ENCODE results near the gene TFEC. TPM values are rescaled to one million over a fixed set of nuclear protein-coding genes. Genes with fewer than 3 reads are reported as not detected.

The TFEC gene, protein sequence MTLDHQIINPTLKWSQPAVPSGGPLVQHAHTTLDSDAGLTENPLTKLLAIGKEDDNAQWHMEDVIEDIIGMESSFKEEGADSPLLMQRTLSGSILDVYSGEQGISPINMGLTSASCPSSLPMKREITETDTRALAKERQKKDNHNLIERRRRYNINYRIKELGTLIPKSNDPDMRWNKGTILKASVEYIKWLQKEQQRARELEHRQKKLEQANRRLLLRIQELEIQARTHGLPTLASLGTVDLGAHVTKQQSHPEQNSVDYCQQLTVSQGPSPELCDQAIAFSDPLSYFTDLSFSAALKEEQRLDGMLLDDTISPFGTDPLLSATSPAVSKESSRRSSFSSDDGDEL
- not detected in 2 replicates for polyA plus RNA-seq
- polyA minus RNA-seq = not detected in 2 replicates

DNA sequence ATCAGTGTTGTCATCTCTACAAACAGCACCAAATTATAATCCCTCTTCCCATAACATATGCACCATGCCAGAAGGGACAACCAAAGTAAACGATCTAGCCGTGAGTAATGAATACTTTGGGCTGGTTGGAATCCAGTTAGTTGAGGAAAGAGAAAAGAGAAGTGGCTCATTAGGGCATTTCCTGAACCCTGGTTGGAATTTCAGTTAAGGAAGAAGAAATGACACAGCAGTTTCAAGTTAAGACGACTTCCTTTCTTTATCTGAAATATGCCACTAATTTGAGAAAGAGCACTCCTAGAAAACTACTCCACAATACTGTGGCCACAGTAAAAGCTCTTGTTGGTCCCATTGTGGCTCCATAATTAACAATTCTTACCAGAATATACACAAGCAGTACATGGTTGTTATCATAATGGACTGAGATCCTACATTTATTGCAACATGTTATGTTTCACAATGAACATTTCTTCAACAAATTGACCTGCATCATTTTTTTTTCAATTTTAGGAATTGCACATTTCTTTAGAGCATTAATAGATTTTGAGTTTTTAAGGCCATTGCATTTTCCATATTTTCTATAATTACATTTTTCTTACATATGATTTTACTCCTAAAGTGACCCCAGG lies at the start of gene TFEC:
TFEC (minus strand) TSS at position 113 of the 626 bp plus-strand sequence. CDS start 46,322 bp downstream, outside the sequence.
- no peaks in the 10 kb centered on the region for H3F3A ChIP-seq (ENCODE audit: insufficient read depth, low read length, poor library complexity, severe bottlenecking)
- no peak within 1 kb of the TSS for H3K4me3 ChIP-seq (ENCODE audit: low read length)
- H3K4me2 ChIP-seq (ENCODE audit: low read length) = no peak within 1 kb of the TSS
- no peak within 1 kb of the TSS for H3K9ac ChIP-seq (ENCODE audit: low read length)
- no peaks in the 10 kb centered on the region for H3K36me3 ChIP-seq (ENCODE audit: insufficient read depth, low read length)
- H3K9me2 ChIP-seq (ENCODE audit: insufficient read depth, low read length) = no peaks in the 10 kb centered on the region
- H3K9me3 ChIP-seq (ENCODE audit: low read length) = no peaks in the 10 kb centered on the region
- no peak within 1 kb of the TSS for H3K27ac ChIP-seq (ENCODE audit: low read length)
- no peak for TF ChIP-seq TAF1 (IDR thresholded peaks at IDR 0.05; ENCODE audit: low read depth)
- TF ChIP-seq POLR2AphosphoS5 (IDR thresholded peaks at IDR 0.05) = no peak
- no peak within 1 kb of the TSS for H2AFZ ChIP-seq (ENCODE audit: low read depth, low read length)
- H4K20me1 ChIP-seq (ENCODE audit: insufficient read depth) = no peaks in the 10 kb centered on the region
- H3K79me2 ChIP-seq (replicated peaks; ENCODE audit: insufficient read depth, low read length) = no peaks in the 10 kb centered on the region
- H3K27me3 ChIP-seq (ENCODE audit: insufficient read depth, low read depth, low read length) = no peaks in the 10 kb centered on the region

DNA sequence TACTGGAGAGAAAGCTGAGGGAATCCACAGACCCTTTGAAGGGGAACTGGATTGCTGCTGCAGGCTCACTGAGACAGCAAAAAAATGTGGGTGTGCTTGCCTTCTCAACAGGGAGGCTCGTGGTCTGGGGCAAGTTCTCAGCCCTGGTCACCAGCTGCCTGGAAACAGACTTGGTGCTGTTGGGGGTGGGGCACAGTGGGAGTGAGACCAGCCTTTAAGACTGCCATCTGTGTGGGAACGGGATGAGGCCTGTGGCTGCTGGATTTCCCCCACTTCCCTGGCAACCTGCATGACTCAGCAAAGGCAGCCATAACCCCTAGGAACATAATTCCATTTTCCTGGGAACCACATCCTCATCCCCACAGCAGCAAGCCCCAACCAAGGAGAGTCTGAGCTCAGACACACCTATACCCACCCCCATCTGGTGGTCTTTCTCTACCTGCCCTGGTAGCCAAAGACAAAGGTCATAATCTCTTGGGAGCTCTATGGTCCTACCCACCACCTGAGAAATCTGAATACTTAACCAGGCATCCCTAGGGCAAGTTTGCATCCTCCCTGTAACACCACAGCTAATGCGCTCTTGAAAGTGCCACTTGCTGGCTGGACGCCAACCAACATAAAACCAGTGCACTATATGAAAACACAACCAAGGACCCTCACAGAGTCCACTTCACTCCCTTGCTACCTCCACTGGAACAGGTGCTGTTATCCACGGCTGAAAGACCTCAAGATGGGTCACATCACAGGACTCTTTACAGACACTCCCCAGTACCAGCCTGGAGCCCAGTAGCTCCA lies 45.0 kb upstream of the TFEC start:
- no peak overlapping the region for H3K4me2 ChIP-seq (ENCODE audit: low read length)
- no peaks in the 10 kb centered on the region for H3K9me2 ChIP-seq (ENCODE audit: insufficient read depth, low read length)
- H3K36me3 ChIP-seq (ENCODE audit: insufficient read depth, low read length) = no peaks in the 10 kb centered on the region
- TF ChIP-seq SMC3 (conservative IDR thresholded peaks at IDR 0.05; ENCODE audit: poor library complexity) = no peak
- H3F3A ChIP-seq (ENCODE audit: insufficient read depth, low read length, poor library complexity, severe bottlenecking) = no peaks in the 10 kb centered on the region
- no peak overlapping the region for H2AFZ ChIP-seq (ENCODE audit: low read depth, low read length)
- H3K9ac ChIP-seq (ENCODE audit: low read length) = no peak overlapping the region
- no peaks in the 10 kb centered on the region for H3K27me3 ChIP-seq (ENCODE audit: insufficient read depth, low read depth, low read length)
- H3K27ac ChIP-seq (ENCODE audit: low read length) = no peak overlapping the region
- H4K20me1 ChIP-seq (ENCODE audit: insufficient read depth) = no peaks in the 10 kb centered on the region
- no peaks in the 10 kb centered on the region for H3K79me2 ChIP-seq (replicated peaks; ENCODE audit: insufficient read depth, low read length)
- no peak overlapping the region for H3K4me3 ChIP-seq (ENCODE audit: low read length)
- no peaks in the 10 kb centered on the region for H3K9me3 ChIP-seq (ENCODE audit: low read length)

DNA sequence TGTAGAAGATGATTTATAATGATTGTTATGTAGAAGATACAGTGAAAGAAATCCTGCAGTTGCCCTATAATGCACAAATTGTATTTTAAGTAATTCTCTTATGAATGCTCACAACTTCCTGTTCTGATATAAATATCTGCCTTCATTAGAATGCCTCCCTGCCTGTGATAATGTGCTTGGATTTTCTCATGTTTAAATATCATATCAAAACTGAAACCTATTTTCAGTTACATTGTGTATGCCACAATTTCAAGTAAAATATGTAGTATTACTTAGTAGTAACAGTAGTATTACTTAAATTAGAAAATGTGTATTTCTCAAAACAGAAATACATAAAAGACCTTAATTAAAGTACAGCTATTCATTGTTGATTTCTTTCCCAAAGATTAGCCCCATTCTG lies 41.1 kb upstream of the TFEC start:
- no peak overlapping the region for H3K27ac ChIP-seq (ENCODE audit: low read length)
- no peaks in the 10 kb centered on the region for H3K36me3 ChIP-seq (ENCODE audit: insufficient read depth, low read length)
- H3K4me3 ChIP-seq (ENCODE audit: low read length) = no peak overlapping the region
- no peaks in the 10 kb centered on the region for H4K20me1 ChIP-seq (ENCODE audit: insufficient read depth)
- H3K4me2 ChIP-seq (ENCODE audit: low read length) = no peak overlapping the region
- no peak overlapping the region for H2AFZ ChIP-seq (ENCODE audit: low read depth, low read length)
- TF ChIP-seq, protein P1, sequence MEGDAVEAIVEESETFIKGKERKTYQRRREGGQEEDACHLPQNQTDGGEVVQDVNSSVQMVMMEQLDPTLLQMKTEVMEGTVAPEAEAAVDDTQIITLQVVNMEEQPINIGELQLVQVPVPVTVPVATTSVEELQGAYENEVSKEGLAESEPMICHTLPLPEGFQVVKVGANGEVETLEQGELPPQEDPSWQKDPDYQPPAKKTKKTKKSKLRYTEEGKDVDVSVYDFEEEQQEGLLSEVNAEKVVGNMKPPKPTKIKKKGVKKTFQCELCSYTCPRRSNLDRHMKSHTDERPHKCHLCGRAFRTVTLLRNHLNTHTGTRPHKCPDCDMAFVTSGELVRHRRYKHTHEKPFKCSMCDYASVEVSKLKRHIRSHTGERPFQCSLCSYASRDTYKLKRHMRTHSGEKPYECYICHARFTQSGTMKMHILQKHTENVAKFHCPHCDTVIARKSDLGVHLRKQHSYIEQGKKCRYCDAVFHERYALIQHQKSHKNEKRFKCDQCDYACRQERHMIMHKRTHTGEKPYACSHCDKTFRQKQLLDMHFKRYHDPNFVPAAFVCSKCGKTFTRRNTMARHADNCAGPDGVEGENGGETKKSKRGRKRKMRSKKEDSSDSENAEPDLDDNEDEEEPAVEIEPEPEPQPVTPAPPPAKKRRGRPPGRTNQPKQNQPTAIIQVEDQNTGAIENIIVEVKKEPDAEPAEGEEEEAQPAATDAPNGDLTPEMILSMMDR (IDR thresholded peaks at IDR 0.05; ENCODE audit: poor library complexity, severe bottlenecking) = no peak
- TF ChIP-seq SMC3 (conservative IDR thresholded peaks at IDR 0.05; ENCODE audit: poor library complexity) (no peak), EZH2 (IDR thresholded peaks at IDR 0.05; ENCODE audit: borderline replicate concordance, insufficient read depth, low read length, poor library complexity, severe bottlenecking) (no peak)
- H3K9me3 ChIP-seq (ENCODE audit: low read length) = no peaks in the 10 kb centered on the region
- no peak overlapping the region for H3K9ac ChIP-seq (ENCODE audit: low read length)
- H3K27me3 ChIP-seq (ENCODE audit: insufficient read depth, low read depth, low read length) = no peaks in the 10 kb centered on the region
- no peaks in the 10 kb centered on the region for H3K79me2 ChIP-seq (replicated peaks; ENCODE audit: insufficient read depth, low read length)
- no peaks in the 10 kb centered on the region for H3K9me2 ChIP-seq (ENCODE audit: insufficient read depth, low read length)
- no peaks in the 10 kb centered on the region for H3F3A ChIP-seq (ENCODE audit: insufficient read depth, low read length, poor library complexity, severe bottlenecking)

Measured in neural cell (in vitro differentiated cells).